Measurements from ENCODE around the gene GMPR2.

Gene GMPR2

DNA sequence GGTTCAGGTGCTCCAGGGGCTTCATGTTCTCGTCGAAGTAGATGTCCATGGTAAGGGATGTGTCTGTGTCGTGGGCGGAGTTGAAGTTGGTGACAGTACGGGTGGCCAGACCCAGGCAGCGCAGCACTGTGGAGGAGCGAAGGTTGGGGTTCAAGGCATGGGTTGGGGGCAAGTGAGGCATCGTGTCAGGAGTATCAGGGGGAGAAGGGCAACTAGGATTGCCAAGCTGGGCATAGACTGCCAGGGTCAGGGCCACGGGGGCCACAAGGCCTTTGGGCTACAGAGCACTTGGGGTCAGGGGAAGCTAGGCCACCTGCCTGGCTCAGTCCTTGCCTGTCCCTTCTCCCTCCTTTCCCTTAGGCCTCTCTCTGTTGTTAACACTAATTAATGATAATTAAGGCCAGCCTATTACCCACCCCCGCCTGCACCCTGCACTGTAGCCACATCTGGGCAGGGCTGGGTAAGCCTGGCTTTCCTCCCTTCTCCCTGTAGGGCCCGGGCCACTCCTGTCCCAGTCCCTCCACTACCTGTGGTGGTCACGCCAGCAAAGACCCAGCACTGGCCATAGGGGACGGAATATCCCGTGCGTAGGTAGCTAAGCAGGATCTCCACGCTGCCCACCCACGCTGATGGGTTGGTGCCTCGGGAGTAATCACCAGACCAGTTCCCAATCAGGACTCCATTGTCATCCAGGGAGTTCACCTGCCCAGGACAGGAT lies 26.0 kb downstream of the GMPR2 start:
- TF ChIP-seq, protein P1, sequence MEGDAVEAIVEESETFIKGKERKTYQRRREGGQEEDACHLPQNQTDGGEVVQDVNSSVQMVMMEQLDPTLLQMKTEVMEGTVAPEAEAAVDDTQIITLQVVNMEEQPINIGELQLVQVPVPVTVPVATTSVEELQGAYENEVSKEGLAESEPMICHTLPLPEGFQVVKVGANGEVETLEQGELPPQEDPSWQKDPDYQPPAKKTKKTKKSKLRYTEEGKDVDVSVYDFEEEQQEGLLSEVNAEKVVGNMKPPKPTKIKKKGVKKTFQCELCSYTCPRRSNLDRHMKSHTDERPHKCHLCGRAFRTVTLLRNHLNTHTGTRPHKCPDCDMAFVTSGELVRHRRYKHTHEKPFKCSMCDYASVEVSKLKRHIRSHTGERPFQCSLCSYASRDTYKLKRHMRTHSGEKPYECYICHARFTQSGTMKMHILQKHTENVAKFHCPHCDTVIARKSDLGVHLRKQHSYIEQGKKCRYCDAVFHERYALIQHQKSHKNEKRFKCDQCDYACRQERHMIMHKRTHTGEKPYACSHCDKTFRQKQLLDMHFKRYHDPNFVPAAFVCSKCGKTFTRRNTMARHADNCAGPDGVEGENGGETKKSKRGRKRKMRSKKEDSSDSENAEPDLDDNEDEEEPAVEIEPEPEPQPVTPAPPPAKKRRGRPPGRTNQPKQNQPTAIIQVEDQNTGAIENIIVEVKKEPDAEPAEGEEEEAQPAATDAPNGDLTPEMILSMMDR (IDR thresholded peaks at IDR 0.05) = no peak
- H3K4me1 ChIP-seq (ENCODE audit: control insufficient read depth in 1 of 2, insufficient read depth in 1 of 2, low read depth in 1 of 2, low read length in 1 of 2) = no peaks in the 10 kb centered on the region
- H3K27ac ChIP-seq = no peak overlapping the region
- H3K27me3 ChIP-seq = no peaks in the 10 kb centered on the region
- H3K9me3 ChIP-seq = no peaks in the 10 kb centered on the region
- peaks cover 40% of the 10 kb centered on the region for H3K36me3 ChIP-seq
- H3K4me3 ChIP-seq (ENCODE audit: low read depth in 1 of 2, low read length in 1 of 2) = no peak overlapping the region

GRCh38 chr14:24259282-24260025 lies 26.7 kb downstream of the GMPR2 start:
- Histone ChIP-seq H3K36me3 (peaks cover 36% of the 10 kb centered on the region), H3K27ac (no peak overlapping the region), H3K4me1 (ENCODE audit: control insufficient read depth in 1 of 2, insufficient read depth in 1 of 2, low read depth in 1 of 2, low read length in 1 of 2) (no peaks in the 10 kb centered on the region), H3K4me3 (ENCODE audit: low read depth in 1 of 2, low read length in 1 of 2) (no peak overlapping the region), H3K9me3 (no peaks in the 10 kb centered on the region), H3K27me3 (no peaks in the 10 kb centered on the region)
- TF ChIP-seq, protein P1 (IDR thresholded peaks at IDR 0.05) = no peak

DNA sequence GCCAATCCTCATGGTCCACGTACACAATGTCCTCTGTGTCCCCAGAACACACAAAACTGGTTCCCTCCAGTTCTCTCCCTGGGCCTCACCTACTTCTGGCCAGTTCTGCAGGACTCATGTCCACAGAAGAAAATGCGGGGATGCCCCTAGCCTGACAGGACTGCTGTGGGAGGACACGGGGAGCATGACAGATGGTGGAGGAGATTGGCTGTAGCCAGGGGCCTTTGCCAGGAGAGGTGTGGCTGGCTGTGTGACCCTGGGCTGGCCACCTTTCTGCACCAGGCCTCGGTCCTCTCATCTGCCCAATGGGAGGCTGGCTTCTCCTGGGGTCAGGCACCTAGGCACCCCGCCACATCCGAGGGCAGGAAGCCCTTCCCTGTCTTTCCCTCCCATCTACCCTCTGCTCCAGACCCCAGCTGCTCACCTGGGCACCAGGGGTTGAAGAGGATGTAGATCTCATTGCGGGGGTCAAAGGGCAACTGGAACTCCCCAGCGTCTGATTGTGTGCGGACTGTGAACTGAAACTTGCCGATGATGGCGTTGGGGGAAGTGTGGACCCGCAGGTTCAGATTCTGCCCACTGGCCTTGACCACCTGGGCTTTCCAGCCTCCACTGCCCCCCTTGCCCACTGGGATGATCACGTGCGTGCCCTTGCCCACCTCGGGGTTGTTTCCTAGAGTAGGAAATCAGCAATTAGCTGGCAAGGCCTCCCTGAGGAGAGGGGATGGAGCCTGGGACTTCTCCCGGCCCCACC lies 27.5 kb downstream of the GMPR2 start:
- no peaks in the 10 kb centered on the region for H3K9me3 ChIP-seq
- TF ChIP-seq, protein P1 (IDR thresholded peaks at IDR 0.05) = no peak
- H3K27ac ChIP-seq = no peak overlapping the region
- no peak overlapping the region for H3K4me3 ChIP-seq (ENCODE audit: low read depth in 1 of 2, low read length in 1 of 2)
- no peaks in the 10 kb centered on the region for H3K27me3 ChIP-seq
- H3K4me1 ChIP-seq (ENCODE audit: control insufficient read depth in 1 of 2, insufficient read depth in 1 of 2, low read depth in 1 of 2, low read length in 1 of 2) = no peaks in the 10 kb centered on the region
- peaks cover 31% of the 10 kb centered on the region for H3K36me3 ChIP-seq

GRCh38 chr14:24260780-24261157 lies 28.0 kb downstream of the GMPR2 start:
- TF ChIP-seq, protein P1 (IDR thresholded peaks at IDR 0.05) = no peak
- Histone ChIP-seq H3K4me1 (ENCODE audit: control insufficient read depth in 1 of 2, insufficient read depth in 1 of 2, low read depth in 1 of 2, low read length in 1 of 2) (no peaks in the 10 kb centered on the region), H3K4me3 (ENCODE audit: low read depth in 1 of 2, low read length in 1 of 2) (no peak overlapping the region), H3K36me3 (peaks cover 34% of the 10 kb centered on the region), H3K9me3 (no peaks in the 10 kb centered on the region), H3K27me3 (no peaks in the 10 kb centered on the region), H3K27ac (no peak overlapping the region)

DNA sequence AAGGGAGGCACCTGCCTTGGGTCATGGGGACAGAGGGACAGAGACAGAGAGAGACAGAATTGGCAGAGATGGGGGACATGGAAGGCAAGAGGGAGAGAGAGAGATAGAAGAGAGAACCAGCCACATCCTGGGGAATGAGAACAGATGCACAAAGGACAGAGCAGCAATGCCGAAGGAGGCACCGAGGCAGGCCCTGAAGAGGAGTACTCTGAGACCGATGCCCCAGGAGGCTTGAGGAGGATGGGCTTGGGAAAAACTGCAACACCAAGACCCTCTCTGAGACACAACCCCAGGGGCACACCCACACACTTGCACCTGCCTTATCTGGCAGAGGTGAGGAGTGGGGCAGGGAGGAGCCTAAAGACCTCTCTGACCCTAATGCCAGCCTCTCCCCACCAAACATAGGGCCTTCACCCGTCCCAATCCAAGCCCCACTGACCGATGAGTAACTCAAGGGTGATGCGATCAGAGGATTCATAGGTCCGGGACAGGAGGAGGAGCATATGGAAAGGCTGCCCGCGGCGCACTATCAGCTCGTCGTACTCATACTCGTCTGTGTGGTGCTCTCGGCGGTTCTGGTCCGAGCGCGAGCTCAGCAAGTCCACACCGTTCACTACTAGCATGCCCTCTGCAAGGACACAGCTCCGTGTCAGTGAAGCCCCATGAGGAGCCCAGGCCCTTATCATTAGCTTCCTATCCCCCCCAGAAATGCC lies 28.7 kb downstream of the GMPR2 start:
- TF ChIP-seq, protein P1 (IDR thresholded peaks at IDR 0.05) = no peak
- Histone ChIP-seq H3K27ac (no peak overlapping the region), H3K4me3 (ENCODE audit: low read depth in 1 of 2, low read length in 1 of 2) (no peak overlapping the region), H3K36me3 (peaks cover 41% of the 10 kb centered on the region), H3K4me1 (ENCODE audit: control insufficient read depth in 1 of 2, insufficient read depth in 1 of 2, low read depth in 1 of 2, low read length in 1 of 2) (no peaks in the 10 kb centered on the region), H3K27me3 (no peaks in the 10 kb centered on the region), H3K9me3 (no peaks in the 10 kb centered on the region)

Measured in neutrophil (primary cell).